Hindlimb muscle (tissue), 1 donor: ENCODE data around the gene SORBS1. TPM values are rescaled to one million over a fixed set of nuclear protein-coding genes. Genes with fewer than 3 reads are reported as not detected.

ENCODE experiments used
- DNase-seq: peaks from one replicate; pipeline ENCODE4 v3.0.0-alpha.2; 2013
- polyA plus RNA-seq: library from polyadenylated mRNA; unstranded; fragments of 120-200 nt; gene quantifications from one replicate; pipeline ENCODE4 v1.2.1, GENCODE V29; 2013; ENCODE audit not compliant: insufficient read length

SORBS1 gene
- polyA plus RNA-seq, 1 donor = 72.6 TPM

DNA sequence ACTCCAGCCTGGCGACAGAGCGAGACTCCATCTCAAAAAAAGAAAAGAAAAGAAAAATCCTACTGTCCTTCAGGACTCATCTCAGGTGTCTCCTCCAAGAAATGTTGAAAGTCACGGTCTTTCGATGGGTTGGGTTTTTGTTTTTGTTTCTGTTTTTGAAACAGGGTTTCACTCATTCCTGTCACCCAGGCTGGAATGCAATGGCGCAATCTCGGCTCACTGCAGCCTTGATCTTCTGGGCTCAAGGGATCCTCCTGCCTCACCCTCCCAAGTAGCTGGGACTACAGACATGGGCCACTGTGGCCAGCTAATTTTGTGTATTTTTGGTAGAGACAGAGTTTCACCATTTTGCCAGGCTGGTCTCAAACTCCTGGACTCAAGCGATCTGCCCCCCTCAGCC, 3.1 kb upstream of the SORBS1 start:
- DNase-seq = no peak

DNA sequence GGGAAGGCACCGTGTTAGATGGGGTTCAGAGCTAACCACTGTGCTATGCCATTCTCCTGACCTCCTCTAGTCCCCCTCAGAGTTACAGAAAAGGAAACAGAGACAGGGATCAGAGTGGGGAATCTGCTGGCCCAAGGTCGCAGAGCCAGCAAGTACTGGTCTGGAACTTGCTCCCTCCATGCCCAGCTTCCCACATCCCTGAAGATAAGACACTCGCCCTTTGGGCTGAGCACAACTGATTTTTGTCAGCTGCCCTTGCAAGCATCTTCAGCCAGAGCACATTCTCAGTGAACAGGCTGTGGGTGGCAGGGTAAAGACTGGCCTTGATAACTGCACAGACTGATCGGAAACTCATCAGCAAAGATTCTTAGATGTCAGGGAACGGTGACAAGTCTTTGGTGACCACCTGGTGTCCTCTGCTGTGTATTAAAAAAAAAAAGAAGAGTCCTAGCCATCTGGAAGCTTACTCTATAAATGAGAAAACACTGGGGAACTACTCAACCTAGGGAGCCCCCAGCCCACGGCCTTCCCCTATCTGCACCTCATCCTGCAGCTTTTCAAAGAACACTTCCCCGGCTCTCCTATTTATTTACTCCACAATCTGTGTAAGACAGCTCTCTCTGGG, 1.3 kb upstream of the SORBS1 start:
- no peak for DNase-seq

DNA sequence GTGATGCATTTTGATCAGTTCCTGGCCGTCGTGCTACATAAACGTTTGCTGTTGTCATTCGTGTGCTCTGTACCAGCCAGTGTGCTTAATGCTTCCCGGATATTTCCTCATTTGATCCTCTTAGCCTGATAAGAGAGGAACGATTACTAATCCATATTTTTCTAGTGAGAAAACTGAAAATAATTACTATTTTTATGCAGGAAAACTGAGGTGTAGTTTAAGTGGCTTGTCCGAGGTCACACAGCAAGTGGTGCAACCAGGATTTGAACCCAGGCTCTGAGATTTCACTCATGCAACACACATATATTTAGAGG, 650 bp upstream of the SORBS1 start:
- DNase-seq = no peak

DNA sequence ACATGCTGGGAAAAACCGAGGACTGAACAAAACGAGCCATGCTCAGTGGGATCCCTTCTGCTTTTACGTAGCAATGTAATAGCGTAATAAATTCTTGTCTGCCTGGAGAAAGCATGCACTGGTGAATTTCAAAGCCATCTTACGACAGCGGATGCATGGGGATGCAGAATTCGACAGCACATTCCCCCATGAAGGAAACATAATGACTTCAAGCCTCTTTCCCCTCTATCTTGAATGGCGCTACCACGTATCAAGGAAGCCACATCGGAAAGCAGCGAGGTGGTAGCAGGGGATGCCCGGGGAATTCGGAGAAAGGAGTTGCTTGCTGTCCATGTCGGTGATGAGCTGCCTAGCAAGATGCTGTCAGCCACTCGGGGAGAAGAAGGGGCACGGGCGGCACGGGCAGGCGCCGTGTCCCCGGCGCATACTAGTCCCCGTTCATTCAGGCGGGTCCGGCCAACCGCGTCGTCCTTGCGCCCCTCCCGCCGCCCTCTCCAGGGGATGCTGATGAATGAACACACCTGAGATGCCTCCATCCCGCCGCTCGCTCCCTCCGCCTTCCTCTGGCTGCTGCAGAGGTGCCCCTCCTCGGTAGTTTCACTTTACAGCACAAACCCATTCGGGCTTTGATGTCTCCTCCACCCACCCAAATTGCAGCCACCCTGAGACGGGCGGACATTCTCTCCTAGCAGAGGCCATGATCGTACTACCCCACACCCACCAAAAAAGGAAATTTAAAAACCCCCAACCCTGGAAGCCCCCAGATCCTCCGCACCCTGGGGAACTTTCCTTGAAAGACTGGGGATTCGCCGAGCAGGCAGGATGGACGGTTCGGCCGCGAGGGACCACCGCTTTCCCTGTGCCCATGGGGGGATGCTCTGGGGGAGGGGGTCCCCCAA, 644 bp downstream of the SORBS1 start:
- peak; percentile 37 for DNase-seq

DNA sequence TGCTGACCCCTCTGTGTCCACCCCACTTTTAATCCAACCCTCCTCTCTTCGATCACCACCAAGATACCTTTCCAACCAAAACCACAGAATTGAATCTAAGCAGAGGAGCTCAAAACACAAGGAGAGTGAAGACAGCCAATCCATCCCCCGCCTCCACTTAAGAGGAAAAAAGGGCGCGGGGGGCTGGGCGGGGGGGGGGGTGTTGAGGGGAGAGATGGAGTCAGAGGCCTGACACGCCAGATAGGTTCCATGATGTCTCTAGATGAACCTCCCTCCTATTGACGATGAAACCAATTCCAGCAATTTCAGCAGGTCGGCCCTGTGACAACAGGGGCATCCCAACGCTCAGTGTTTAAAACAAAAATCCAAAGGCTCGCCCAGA, 1.3 kb downstream of the SORBS1 start:
- DNase-seq = no peak

DNA sequence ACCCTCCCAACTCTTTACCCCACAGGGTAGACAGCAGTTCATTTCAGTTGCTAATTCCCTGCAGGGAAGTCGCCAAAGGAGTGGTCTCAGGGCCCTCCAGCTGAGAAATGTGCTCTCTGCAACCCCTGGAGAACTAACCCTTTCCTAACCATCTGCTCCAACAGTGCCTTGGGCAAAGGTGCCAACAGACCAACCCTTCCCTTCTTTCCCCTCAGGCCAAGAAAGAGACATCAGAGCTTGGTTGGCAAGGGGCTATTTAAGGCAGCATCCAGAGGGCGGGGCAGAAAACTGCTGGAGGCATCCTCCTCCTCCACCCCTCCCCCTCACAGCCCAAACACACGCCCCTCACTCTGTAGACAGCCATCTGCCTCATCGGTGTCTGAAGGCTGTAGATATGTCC, 1.7 kb downstream of the SORBS1 start:
- no peak for DNase-seq

DNA sequence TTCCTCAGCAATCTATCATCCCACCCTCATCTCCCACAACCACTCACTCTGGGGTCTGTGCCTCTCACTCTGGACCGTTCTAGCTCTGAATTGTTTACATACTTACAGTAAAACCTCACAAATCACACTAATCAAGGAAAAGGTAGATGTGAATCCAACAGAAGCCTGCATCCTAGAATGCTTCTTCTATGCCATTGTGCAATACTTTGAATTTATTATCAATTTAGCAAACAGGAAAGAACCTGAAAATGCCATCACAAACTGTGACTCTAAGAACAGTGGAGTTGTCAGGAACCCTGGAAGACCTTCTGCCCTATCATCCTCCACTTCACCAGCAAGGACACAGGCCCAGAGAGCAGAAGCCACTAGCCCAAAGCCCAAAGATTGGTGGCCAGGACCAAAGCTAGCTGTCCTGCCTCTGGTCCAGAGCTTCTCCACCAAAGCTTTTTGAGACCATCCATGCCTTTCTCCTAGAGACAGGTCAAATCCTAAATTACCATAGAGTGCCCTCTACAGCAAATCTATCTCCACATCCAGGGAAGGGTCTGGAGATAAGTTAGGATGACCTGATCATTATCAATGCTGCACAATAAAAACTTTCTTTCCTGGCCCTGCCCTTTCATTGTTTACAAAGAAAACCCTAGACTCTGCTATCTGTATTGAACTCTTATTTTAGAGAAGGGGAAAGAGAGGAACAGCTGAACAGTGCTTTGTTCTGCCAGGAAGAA, 2.4 kb downstream of the SORBS1 start:
- DNase-seq = no peak

DNA sequence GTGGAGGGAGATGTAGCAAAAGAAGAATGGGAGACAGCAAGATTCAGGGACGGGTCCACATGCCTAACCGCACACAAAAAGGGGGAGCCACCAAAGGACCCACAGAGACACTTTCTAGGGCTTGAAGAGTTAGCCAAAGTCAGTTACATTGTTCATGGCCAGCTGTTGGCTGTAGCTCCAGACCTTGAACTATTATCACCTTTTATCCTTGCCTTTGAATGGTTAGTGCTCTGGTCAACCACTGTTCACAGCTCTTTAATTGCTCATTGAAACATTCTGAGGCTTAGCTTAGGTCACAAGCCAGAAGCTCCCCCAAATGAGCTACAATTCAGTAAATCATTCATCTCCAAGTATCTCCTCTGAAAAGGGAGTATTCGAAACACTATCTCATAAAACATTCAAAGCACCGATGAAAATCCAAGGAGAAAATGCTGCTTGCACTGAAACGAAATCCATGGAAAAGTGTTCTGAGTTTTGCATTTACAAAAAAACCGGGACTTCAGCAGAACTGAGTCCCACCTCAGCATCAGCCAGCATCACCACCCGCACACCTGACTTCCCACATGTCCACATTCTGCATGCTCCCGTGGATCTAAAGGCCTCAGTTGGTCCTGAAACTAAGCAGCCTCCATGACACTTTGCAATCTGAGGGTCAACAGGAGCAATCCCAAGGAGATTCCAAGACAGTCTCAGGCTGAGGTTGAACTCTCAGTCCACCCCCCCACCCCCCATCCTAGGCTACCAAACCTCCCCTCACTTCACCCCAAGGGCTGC, 4.0 kb downstream of the SORBS1 start:
- no peak for DNase-seq

DNA sequence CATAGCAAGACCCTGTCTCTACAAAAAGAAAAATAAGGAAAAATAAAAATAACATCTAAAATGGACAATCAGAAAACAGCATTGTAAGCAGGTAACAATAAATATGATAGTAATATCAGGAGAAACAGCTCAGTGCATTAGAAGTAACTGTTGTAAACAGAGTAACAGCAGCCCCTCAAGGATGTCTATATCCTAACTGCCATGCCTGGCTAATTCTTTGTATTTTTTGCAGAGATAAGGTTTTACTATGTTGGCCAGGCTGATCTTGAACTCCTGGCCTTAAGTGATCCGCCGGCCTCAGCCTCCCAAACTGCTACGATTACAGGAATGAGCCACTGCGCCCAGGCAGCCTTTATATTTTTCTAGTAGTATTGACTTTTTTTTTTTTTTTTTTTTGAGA, 7.5 kb downstream of the SORBS1 start:
- DNase-seq = no peak

DNA sequence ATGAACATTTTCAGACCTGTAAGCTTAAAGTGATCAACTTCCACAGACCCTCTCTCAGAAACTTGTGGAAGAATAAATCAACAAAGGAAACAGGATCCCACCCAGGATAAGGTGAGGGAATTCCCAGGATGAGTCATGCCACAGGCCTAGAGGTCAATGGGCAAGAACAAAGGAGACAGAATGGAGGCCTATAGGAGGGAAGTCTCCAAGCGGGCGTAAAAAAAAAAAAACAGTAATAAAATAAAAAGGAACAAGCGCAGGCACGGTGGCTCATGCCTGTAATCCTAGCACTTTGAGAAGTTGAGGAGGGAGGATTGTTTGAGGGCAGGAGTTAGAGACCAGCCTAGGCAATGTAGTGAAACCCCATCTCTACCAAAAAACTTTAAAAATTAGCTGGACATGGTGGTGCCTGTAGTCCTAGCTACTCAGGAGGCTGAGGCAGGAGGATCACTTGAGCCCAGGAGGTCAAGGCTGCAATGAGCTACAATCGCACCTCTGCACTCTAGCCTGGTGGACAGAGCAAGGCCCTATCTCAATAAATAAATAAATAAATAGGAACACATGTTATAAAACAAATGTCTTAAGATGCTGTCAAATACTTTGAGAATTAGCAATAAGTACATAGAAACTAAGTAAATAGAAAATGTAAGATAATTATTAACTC, 8.4 kb downstream of the SORBS1 start:
- no peak for DNase-seq

DNA sequence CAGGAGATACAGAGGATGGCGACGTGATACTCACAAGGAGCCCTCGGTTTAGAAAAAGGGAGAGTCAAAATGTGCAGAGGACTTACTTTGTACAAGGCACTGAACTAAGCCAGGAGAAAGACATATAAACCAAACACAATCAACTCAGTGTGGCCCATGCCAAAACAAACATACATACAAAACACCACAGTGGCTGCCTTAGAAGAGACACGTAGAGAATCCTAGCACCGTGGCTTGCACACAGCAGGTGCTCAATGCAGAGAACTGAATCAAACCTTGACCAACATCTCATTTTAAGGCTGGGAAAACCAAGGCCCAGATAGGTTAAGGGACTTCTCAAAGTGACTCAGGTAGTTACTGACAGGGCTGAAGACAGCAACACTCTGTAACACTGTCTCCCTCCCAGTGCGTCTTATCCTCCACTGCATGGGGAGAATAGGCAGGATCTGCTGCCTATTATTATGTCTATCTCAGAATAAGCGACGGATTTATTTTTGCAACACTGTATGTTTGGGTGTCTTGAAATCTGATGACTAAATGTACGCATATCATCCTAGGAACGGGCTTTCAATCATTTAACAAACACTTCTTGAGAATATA, 11.0 kb downstream of the SORBS1 start:
- no peak for DNase-seq

DNA sequence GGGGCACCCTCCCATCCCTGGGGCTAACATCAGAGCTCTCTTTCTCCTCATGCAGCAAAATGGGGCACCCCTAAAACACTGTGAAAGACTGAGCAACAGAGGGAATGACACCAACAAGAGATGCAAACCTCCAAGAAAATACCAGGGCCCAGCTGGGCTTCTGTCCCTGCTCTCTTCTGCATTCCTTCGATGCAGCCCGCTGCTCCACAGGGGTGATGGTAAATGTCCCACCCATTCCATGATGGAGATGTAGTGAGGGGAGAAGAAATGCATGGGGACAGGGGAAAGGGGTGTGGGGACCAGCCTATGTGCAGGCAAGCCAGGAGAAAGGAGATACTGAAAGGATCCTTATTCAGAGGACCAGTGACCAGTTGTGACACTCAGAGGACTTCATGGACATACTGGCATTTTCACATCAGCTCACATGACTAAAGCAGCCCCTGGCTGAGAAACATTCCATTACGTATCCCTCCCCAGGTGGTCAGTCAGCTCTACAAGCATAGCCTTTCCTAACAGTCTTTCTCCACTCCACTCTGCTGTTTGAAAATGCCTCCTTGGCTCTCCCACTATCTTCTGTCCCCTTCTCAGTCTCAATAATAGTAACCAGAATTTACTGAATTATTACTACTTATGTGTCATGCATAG, 13.3 kb downstream of the SORBS1 start:
- DNase-seq = no peak

DNA sequence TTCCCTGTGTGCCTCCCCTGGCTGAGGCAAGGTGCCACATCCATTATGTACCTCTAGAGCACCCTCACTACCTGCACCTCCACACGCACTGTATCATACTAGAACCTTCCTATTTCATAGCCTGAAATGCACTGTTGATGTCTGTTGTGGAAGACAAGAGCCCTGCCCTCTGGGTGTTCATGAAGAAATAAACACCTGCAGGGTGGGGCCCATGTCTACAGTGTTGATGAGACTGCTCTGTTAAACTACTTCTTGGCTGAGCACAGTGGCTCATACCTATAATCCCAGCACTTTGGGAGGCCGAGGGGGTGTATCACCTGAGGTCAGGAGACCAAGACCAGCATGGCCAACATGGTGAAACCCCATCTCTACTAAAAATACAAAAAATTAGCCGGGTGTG, 14.0 kb downstream of the SORBS1 start:
- DNase-seq = no peak

DNA sequence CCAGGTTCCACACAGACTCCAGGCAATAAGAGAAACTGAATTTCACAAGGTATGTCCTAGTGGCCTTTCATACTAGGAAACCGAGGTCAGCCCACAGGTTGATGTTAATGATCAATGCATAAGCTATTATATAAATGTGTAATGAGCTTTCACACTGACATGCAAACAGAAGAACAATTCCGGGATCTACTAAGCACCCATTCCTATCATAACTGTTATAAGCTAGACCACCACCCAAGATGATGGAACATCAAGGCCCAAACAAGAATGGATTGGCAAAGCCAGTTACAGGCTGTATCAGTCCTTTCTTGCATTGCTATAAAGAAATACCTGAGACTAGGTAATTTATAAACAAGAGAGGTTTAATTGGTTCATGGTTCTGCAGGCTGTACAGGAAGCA, 15.2 kb downstream of the SORBS1 start:
- no peak for DNase-seq

DNA sequence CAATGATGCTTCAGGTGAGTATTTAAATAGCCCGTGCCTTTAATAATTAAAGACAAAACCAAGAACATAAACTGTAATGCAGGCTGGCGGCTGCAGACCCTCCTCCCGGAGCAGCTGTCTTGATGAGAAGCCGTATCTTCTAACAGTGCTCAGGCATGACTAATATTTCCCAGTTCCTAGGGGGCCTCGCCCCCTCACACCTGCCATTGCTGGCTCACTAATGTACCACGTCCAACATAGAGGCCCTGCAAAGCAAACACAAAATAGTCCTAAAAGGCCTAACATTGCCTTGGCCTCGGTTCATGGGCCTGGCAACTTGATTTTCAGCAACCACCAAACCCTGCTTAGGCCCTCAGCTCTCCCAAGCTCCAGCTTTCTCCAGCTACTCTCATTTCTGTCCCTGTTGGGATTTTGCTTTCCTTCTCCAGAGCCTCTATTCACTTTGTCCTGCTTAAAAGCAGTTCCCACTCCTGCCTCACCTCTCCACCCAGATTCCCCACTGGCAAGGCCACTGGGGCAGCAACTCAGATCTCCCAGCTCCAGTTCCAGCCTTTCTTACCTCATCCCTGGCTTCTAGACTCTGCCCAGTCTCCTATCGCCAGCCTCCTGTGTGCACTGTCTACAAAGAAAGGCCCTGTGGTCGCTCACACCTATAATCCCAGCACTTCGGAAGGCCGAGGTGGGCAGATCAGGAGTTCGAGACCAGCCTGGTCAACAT, 16.2 kb downstream of the SORBS1 start:
- DNase-seq = no peak

DNA sequence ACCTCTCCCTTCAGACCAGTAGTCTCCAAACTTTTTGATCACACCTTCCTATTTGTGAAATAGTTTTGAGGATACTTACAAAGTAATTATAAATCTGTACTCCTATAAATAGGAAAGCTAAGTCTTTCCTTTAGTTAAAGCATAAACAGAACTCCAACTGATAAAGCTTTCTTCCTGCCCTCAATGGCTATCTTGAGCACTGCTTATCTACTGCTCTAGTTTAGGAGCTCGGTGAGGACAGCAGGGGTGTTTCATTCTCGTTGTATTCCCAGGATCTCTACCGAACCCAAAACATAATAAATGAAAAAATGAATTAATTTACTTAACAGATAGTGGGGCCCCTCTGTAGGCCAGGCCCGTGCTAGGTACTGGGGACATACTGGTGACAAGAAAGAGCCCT, 17.7 kb downstream of the SORBS1 start:
- DNase-seq = no peak

DNA sequence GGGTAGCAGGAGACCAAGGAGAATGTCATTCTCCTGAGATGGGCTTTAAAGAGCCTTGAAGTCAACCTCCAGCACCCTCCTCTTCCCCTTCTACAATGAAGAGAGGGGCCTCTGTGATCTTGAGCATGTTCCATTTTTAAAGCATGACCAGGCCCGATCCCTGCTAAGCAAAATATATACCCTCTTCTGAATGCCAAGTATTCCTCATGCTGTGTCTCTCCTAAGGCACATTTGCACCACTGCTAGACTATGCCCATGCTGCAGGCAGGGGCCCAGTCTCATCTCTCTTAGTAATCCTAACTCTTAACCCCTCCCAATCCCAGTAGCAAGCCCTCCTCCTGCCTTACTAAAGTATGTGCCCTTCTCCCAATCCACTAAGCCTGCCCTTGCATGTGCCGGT, 18.4 kb downstream of the SORBS1 start:
- no peak for DNase-seq

DNA sequence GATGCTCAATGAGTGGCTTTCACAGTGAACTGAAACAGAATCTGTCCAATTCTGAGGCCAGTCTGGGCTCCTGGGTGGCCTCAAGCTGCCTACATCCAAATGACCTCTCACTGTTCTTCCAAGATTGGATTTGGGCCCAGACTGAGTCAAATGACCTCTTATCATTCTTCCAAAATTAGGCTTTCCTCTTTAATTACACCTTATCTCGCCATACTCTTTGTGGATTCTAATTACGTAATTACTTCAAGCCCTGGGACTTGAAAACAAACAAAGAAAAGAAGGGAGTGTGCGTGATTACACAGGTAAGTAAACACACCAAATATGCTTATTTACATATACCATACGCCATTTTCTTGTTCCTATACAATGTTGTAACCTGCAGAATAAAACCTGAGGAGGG, 18.8 kb downstream of the SORBS1 start:
- DNase-seq = no peak

DNA sequence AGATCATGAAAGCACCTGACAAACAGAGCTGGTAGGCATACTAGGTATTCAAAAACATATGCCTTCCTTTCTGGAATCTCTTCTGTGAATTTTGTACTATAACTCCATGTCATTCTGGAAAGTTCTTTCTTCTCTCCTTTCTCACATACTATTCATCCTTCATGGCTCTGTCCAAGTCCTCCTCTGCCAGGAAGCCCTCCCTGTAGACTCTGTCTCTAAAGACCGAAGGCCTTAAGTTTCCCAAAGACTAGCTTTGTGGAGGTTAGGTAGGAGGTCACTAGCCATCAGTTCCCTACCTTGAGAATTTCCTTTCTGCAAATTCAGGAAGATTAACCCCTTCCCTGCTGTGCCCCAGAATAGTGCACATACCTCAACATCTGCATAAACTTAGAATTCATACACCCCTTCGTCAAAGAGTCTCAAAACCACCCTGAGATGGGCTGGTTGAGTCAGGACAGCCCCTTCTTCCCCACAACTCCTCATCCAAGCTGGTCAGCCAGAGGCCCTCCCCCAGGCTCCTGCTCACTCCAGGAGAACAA, 20.6 kb downstream of the SORBS1 start:
- no peak for DNase-seq

DNA sequence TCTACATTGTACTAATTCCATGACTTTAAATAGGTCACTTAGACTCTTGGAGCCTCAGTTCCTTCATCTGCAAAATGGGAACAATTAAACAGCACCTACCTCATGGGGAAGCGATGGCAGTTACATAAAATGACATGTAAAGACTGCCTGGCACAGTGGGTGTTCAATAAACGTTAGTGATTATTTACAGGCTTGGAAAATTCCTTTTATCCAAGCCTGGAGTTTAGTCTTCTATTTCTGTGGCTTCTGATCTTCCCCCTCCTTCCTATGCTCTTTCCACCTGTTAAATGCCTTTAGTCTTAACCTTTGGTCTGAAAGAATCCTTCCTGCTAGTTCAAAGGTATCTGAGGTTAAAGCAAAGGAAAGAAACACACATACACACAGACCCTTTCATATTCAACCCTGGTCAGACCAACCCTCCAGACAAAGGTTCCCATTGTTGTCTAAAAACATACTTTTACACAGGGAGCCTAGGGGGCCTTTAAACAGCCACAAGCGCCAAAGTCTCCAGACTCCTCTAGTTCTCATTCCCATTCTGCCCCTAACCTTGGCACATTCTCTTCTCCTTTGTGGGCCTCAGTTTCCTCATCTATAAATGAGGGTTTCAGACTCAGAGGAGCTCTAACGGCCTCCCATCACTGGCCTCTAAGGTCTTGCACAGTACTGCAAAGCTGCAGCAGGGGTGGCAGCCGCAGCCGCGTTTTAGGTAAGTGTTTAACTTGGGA, 21.4 kb downstream of the SORBS1 start:
- no peak for DNase-seq
